PC-9 (cell line): ENCODE results near the gene HPCAL1. TPM values are rescaled to one million over a fixed set of nuclear protein-coding genes. Genes with fewer than 3 reads are reported as not detected.
A peak's percentile ranks its signal among the peaks of the same experiment; 100 is the strongest.

ENCODE experiments used
- BruUV-seq: library from RNA; stranded (reverse); fragments of 400-500 nt; replicated peaks from 2 replicates; lab custom pipeline; 2021; lab: Mats Ljungman, UMichigan
- CTCF ChIA-PET: fragments of 300-600 bp; sonication (Branson Sonifier 250); formaldehyde crosslinking; loops from one replicate; lab custom pipeline; 2022; ENCODE audit warnings: antibody characterized with exemption; lab: Charles Lee
- POLR2A ChIA-PET: fragments of 300-600 bp; sonication (Branson Sonifier 250); formaldehyde crosslinking; loops from one replicate; lab custom pipeline; 2022; ENCODE audit warnings: antibody characterized with exemption; ENCODE audit not compliant: unreplicated experiment; lab: Charles Lee
- DNase-seq, 2 experiments: peaks; one replicate each; pipeline versions ENCODE4 v3.0.0 to v3.0.0-alpha.2; 2015 to 2022; ENCODE audit warnings: mixed read lengths in 1 of 2
- H2AFZ ChIP-seq: fragments of 200-600 bp; sonication (generic); 2 replicates; pipeline ENCODE4 v1.8.1; 2017; ENCODE audit warnings: antibody characterized with exemption
- H3F3A ChIP-seq: fragments of 200-600 bp; sonication (generic); 2 replicates; pipeline ENCODE4 v1.8.1; 2017; ENCODE audit warnings: antibody characterized with exemption, mild to moderate bottlenecking, low read depth; ENCODE audit not compliant: insufficient read depth
- H3K27ac ChIP-seq: fragments of 200-600 bp; sonication (generic); 2 replicates; pipeline ENCODE4 v1.6.1; 2016; ENCODE audit warnings: mixed run types
- H3K27me3 ChIP-seq: fragments of 200-600 bp; sonication (generic); 2 replicates; pipeline ENCODE4 v1.6.1; 2016; ENCODE audit warnings: low read depth, mixed run types; ENCODE audit not compliant: insufficient read depth
- H3K36me3 ChIP-seq: fragments of 200-600 bp; sonication (generic); 2 replicates; pipeline ENCODE4 v1.6.1; 2016; ENCODE audit warnings: low read depth, mixed run types
- H3K4me1 ChIP-seq: fragments of 200-600 bp; sonication (generic); replicated peaks from 2 replicates; pipeline ENCODE4 v1.6.1; 2016; ENCODE audit warnings: mixed run types; ENCODE audit not compliant: insufficient read depth
- H3K4me2 ChIP-seq: fragments of 200-600 bp; sonication (generic); 2 replicates; pipeline ENCODE4 v1.6.1; 2017; ENCODE audit warnings: mixed run types
- H3K4me3 ChIP-seq: fragments of 200-600 bp; sonication (generic); 2 replicates; pipeline ENCODE4 v1.6.1; 2016; ENCODE audit warnings: mixed run types
- H3K79me2 ChIP-seq: fragments of 200-600 bp; sonication (generic); 2 replicates; pipeline ENCODE4 v1.6.1; 2017; ENCODE audit warnings: low read depth, mixed run types
- H3K9me2 ChIP-seq: fragments of 200-600 bp; sonication (generic); 2 replicates; pipeline ENCODE4 v1.8.1; 2017; ENCODE audit warnings: mild to moderate bottlenecking; ENCODE audit not compliant: insufficient read depth
- H3K9me3 ChIP-seq: fragments of 200-600 bp; sonication (generic); 2 replicates; pipeline ENCODE4 v1.8.1; 2016; ENCODE audit warnings: low read depth; ENCODE audit not compliant: insufficient read depth
- H4K20me1 ChIP-seq: fragments of 200-600 bp; sonication (generic); 2 replicates; pipeline ENCODE4 v1.8.1; 2017; ENCODE audit not compliant: insufficient read depth
- EZH2 ChIP-seq: fragments of 200-600 bp; sonication (generic); IDR thresholded peaks from 2 replicates; pipeline ENCODE4 v1.8.0; 2017; ENCODE audit warnings: antibody characterized with exemption, low read depth
- intact Hi-C: fragments of 100-400 bp; cut with micrococcal nuclease; formaldehyde crosslinking; loops from one replicate; pipeline ENCODE4 v1.10.0; 2022; ENCODE audit not compliant: unreplicated experiment
- total RNA-seq: library from RNA; stranded (reverse); gene quantifications from 2 replicates; pipeline ENCODE4 v1.2.3, GENCODE V29; 2021
- TF ChIP-seq, protein P1 (sequence below): fragments of 200-600 bp; sonication (generic); conservative IDR thresholded peaks from 2 replicates; pipeline ENCODE4 v1.6.1; 2017; ENCODE audit warnings: mixed run types, antibody characterized with exemption, mild to moderate bottlenecking, moderate library complexity

The HPCAL1 gene
- total RNA-seq, 1 experiment from 2014 or later, result 105 TPM

DNA sequence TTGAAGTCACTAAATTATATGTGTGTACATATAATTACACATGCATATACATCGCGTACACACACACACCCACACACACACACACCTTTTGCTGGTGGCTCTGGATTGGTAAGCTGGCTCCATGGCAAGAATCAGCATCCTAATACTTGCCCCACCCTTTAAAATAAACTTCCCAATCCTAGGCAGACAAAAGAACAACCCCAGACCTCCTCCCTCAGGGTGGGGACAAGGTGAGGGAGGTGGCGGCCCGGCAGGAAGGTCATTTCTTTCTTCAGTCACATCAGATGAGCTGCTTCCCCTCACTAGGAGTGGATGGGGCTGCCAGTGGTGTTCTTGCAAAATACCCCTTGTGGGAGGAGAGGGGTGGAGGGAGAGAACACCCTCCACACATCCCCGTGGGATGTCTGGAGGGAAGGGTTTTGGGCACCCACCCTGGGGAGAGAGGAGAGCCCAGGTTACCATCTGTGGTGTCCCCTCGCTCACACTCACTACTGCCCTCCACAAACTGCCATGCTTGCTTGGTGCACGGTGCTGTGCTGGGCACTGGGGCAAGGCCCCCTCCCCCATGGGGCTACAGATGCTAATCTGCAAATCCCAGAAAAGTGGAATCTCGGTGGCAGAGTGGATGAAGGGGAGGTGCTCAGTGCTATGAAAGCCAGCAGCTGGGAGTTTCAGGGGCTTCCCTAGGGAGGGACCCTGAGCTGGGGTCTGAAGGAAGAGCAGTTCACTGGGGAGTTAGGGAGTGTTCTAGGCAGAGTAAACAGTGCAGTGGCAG lies 81.4 kb downstream of the HPCAL1 start:
- Histone ChIP-seq H3K27me3 (no peaks in the 10 kb centered on the region), H3K36me3 (no peaks in the 10 kb centered on the region), H3F3A (peaks cover 36% of the 10 kb centered on the region), H4K20me1 (peaks cover 92% of the 10 kb centered on the region), H3K9me3 (no peaks in the 10 kb centered on the region), H2AFZ (no peak overlapping the region), H3K79me2 (peaks cover 100% of the 10 kb centered on the region), H3K27ac (no peak overlapping the region), H3K4me1 (peaks cover 29% of the 10 kb centered on the region), H3K9me2 (no peaks in the 10 kb centered on the region), H3K4me3 (no peak overlapping the region), H3K4me2 (no peak overlapping the region)
- intact Hi-C loops, result no loop called here
- TF ChIP-seq, protein P1, sequence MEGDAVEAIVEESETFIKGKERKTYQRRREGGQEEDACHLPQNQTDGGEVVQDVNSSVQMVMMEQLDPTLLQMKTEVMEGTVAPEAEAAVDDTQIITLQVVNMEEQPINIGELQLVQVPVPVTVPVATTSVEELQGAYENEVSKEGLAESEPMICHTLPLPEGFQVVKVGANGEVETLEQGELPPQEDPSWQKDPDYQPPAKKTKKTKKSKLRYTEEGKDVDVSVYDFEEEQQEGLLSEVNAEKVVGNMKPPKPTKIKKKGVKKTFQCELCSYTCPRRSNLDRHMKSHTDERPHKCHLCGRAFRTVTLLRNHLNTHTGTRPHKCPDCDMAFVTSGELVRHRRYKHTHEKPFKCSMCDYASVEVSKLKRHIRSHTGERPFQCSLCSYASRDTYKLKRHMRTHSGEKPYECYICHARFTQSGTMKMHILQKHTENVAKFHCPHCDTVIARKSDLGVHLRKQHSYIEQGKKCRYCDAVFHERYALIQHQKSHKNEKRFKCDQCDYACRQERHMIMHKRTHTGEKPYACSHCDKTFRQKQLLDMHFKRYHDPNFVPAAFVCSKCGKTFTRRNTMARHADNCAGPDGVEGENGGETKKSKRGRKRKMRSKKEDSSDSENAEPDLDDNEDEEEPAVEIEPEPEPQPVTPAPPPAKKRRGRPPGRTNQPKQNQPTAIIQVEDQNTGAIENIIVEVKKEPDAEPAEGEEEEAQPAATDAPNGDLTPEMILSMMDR, result no peak
- TF ChIP-seq EZH2, result no peak
- ChIA-PET POLR2A (no interaction called here), CTCF (interaction anchor here (0.6 kb wide), 1 partner anchor 57 kb away, joined by 3 read pairs; no protein-coding TSS in a partner anchor)
- DNase-seq, result no peak
- no TSS peak for BruUV-seq

DNA sequence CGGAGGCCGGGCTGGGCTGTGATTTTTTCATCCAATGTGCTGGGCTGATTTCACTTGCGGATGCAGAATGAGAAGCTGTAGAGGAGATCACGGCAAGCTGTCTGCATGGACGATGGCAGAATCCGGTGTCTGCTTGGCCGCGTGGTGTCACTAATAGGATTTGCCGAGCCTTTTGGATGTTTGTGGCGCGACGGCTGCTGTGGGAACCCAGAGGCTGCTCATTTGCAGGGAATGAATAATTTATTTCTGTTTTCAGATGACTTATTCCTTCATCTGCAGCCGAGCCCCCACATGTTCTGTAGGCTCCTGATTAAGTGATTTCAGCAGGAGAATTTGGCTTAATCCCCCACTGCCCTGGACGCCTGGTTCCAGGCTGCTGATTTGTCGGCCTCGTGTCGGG lies 82.8 kb downstream of the HPCAL1 start:
- H3K4me2 ChIP-seq, result no peak overlapping the region
- H3F3A ChIP-seq, result peaks cover 41% of the 10 kb centered on the region
- no TSS peak for BruUV-seq
- peaks cover 100% of the 10 kb centered on the region for H3K79me2 ChIP-seq
- H4K20me1 ChIP-seq, result peaks cover 88% of the 10 kb centered on the region
- 0 out of 2 replicates have a peak overlapping the region, but pooled peaks have one; percentile 38 for H3K27ac ChIP-seq
- no peaks in the 10 kb centered on the region for H3K27me3 ChIP-seq
- H3K4me1 ChIP-seq, result peaks cover 40% of the 10 kb centered on the region
- H3K36me3 ChIP-seq, result no peaks in the 10 kb centered on the region
- no peaks in the 10 kb centered on the region for H3K9me3 ChIP-seq
- no peak overlapping the region for H3K4me3 ChIP-seq
- POLR2A ChIA-PET, result no interaction called here
- no peak overlapping the region for H2AFZ ChIP-seq
- no peak for TF ChIP-seq EZH2
- TF ChIP-seq, protein P1, result no peak
- CTCF ChIA-PET, result no interaction called here
- DNase-seq, result no peak
- H3K9me2 ChIP-seq, result no peaks in the 10 kb centered on the region
- intact Hi-C loops, result no loop called here

DNA sequence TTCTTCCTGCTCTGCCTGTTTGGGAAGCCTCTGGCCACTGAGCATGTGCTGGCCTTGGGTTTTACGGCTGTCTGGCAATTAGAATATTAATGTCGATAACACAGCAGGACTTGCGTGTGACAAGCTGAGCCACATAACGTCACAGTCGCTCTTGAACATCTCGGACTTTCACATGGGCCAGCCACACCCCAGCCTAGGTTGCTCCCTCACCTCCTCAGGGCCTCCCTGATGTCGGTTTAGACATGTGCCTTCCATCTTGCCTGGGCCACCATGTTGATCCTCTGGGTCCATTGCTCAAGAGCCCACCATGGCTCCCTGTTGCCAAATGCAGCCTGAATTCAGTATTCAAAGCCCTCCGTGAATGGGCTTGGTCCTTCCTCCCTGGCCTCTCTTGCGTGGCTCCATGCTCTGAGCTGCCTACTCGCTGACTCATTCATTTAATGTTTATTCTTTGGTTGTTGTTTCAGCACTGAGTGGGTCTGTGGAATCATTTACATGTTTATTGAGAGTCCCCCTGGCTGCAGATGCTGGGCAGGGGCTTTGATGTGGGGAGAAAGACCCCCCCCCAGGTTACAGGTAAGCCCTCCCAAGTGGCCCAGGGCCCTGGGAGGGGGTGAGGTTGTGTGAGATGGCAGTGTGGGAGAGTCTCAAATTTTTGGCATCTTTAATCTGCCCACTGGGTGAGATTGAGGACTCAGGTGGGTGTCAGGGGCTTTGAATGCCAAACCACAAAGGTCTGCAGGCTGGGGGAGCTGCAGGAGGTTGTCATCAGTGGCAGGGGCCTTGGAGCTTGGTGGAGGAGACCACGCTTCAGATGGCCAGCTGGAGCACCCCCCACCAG lies 83.4 kb downstream of the HPCAL1 start:
- POLR2A ChIA-PET, result interaction anchor here (0.7 kb wide), 1 partner anchor 77 kb away, joined by 6 read pairs; no protein-coding TSS in a partner anchor
- Histone ChIP-seq H2AFZ (no peak overlapping the region), H3K27ac (peak overlapping the region; percentile 38; the same call in 1 of the 2 replicates), H3K4me3 (no peak overlapping the region), H3F3A (peaks cover 41% of the 10 kb centered on the region), H3K4me2 (peak overlapping the region; percentile 41), H4K20me1 (peaks cover 88% of the 10 kb centered on the region), H3K9me3 (no peaks in the 10 kb centered on the region), H3K27me3 (no peaks in the 10 kb centered on the region), H3K9me2 (no peaks in the 10 kb centered on the region), H3K4me1 (peaks cover 40% of the 10 kb centered on the region), H3K36me3 (no peaks in the 10 kb centered on the region), H3K79me2 (peaks cover 100% of the 10 kb centered on the region)
- CTCF ChIA-PET, result no interaction called here
- peak in 1 of 2 experiments; percentile 35 for DNase-seq
- BruUV-seq, result no TSS peak
- intact Hi-C loops, result loop anchor here (2.0 kb wide), 1 partner anchor 19 kb away; no protein-coding TSS in a partner anchor
- no peak for TF ChIP-seq EZH2
- TF ChIP-seq, protein P1, result no peak
